ENCODE data around the gene TRABD2A.
A peak's percentile ranks its signal among the peaks of the same experiment; 100 is the strongest.

The TRABD2A gene

DNA sequence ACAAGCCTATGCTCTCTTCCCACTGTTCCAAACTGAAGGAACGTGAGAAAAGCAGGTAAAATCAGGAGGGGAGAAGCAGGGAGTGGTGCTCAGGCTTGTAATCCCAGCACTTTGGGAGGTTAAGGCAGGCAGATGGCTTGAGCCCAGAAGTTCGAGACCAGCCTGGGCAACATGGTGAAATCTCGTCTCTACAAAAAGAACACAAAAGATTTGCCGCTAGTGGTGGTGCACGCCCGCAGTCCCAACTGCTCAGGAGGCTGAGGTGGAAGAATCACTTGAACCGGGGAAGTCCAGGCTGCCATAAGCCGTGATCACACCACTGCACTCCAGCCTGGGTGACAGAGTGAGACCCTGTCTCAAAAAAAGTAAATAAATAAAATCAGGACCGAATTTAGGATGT, 23.3 kb upstream of the TRABD2A start:
- no peak for DNase-seq (ENCODE audit: low spot score)

DNA sequence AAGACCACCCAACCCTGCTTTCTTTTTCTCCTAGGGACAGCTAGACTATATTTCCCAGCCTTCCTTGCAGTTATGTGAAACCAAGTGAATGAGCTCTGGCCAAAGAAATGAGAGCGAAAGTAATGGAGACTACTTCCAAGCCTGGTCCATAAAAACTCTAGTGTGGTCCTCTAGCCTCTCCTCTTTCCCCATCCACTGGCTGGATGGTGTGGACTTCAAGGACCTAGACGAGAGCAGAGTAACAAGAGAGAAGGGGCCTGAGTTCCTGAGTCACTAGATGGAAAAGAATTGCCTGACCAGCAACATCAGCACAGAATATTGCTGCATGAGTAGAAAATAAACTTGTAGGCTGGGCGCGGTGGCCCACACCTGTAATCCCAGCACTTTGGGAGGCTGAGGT, 21.6 kb upstream of the TRABD2A start:
- DNase-seq (ENCODE audit: low spot score), result no peak

DNA sequence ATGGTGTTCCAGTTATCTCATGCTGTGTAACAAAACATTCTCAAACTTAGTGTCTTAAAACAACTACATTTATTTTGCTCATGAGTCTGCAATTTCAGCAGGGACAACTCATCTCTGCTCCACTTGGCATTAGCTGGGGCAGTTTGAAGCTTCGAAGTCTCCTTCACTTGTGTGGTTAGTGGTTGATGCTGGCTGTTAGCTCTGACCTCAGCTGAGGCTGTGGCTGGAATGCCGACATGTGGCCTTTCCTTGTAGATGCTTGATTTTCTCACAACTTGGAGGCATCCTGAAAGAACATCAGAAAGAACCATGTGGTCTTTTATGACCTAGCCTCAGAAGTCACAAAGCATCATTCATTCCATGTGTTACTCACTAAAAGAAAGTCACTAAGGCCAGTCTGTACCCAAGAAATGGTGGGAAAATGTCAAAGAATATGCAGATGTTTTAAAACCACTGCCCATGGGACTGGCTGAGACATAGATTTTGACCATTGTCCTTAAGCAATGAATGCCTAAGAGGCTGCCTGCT, 20.8 kb upstream of the TRABD2A start:
- DNase-seq (ENCODE audit: low spot score), result no peak

- no peak for DNase-seq (ENCODE audit: low spot score)
Observed at GRCh38 chr2:84900971-84901370, 20.1 kb upstream of the TRABD2A start.

DNA sequence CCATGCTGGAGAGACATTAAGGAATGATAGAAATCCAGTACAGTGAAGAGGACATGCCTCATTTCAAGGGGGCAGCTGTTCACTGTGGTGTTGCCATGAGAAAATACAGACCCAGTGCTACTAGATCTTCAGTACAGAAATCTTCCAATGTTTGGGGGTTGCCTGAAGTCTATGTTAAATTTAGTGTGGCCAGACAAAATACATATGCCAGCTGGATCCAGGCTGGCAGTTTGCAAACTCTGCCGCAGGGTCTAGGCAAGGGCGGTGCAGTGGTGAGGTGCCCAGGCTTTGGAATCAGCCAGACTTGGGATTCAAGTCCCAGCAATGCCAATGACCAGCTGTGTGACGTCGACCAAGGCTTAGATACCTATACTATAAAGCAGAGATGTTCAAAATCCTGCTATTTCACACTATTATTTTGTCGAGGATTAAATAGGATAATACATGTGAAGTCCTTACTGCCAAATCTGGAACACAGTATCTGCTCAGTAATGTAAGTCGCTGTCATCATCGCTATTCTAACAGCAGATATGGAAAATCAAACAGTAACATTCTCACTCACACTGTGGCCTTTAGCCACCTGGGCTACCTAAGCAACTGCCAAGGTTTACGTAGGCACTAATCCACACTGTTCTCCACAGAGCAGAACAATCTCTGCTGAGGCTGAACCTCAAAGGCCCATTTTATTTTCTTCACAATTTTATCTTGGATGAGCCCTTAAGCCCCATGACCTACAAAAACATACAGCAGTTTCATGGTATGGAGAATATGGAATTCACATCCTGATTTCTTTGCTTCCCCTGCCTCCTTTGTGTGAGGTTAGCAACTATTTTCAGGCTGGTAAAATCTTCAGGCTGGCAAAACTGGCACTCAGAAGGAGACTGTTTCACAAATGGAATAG, 18.7 kb upstream of the TRABD2A start:
- no peak for DNase-seq (ENCODE audit: low spot score)

GRCh38 chr2:84897773-84898172, 16.9 kb upstream of the TRABD2A start:
- DNase-seq (ENCODE audit: low spot score), result no peak

DNA sequence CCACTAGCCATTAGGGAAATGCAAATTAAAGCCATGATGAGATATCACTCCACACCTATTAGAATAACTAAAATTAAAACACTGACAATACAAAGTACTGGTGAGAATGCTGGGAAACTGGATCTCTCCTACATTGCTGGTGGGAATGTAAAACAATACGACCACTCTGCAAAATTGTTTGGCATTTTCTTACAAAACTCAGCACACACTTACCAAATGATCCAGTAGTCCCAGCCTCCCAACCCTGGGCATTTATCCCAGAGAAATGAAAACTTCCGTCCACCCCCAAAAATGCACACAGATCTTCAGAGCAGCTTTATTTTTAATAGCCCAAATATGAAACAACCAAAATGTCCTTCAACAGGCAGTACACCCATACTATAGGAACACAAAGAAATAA, 15.7 kb upstream of the TRABD2A start:
- DNase-seq (ENCODE audit: low spot score), result no peak

- DNase-seq (ENCODE audit: low spot score), result no peak
Observed at GRCh38 chr2:84894758-84895520, 14.1 kb upstream of the TRABD2A start.

- DNase-seq (ENCODE audit: low spot score), result no peak
Observed at GRCh38 chr2:84894131-84894586, 13.3 kb upstream of the TRABD2A start.

DNA sequence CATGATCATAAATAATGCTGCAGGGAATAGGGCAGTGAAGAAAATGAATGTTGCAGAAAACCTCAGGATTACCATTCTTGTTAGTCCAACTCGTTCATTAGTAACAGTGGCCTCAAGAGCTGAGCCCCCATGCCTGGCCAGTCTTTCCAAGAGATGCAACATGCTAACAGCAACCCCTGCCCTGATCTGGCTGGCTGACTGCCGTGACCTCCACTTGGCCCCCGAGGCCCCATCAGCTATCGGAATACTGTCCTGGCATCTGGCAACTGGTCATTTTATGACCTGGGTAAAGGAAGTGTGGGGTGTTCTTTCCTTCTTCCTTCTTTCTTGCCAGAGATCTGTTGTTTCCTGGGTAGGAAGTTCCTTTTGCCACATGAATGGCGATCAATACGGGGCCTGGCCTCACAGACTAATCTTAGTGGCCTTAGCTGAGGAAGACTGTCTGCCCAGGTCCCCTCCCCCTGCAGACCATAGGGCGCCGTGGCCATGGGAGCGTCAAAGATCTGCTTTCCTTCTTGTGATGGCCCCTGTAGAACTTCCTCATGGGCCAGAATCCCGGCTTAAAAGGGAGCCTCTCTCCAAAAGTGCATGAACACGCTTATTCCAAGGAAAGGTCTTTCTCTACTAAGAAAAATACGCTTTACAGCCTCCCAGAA, 10.6 kb upstream of the TRABD2A start:
- no peak for DNase-seq (ENCODE audit: low spot score)

DNA sequence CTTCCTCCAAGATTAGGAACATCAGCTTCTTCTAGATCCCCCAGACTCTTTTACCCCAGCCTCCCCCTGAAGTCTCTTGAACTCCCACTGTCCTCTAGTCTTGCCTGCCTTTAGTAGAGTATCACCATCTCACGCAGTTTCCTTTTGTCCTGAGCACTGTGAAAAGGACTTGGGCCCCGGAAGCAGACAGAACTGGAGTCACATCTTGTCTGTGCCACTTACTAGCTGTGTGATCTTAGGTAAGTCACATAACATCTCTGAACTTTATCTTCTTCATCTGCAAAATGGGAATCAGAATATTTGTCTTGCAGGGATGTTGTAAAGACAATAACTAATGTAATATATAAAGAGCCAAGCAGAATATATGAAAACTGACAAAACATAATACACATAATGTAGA, 8.4 kb upstream of the TRABD2A start:
- no peak for DNase-seq (ENCODE audit: low spot score)

DNA sequence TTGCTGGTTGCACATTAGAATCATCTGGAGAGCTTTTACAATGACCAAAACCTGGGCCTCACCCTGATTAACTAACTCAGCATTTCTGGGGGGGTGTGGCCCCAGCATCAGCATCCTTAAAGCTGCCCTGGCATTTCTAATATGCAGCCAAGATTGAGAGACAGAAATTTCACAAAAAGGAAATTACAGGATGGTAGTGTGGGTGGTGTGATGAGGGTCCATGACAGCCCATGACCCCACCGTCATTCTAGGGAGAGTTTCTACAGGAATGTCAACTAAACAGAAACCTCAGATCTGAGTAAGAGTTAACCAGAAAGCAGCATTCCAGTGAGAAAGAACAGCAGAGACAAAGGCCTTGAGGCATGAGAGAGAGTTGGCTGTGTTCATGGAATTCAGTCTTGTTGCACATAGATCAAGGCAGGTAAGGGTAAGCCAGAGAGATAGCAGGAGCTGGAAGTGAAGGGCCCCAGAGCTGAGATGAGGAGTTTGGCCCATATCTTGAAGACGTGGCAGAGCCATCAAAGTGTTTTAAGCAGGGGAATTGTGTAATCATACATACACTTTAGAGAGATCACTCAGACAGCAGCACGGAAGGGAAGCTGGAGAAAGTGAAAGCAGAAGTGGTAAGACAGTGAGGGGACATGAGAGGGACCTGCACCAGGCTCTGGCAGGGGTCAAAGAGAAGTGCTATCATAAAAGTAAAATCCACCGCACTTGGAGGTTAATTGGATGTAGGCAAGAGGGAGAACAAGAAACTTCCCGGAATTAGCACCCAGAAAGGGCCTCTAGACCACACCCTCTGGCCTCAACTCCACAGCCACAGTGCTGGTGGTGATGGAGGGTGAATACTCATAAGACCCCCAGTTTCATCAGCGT, 7.8 kb upstream of the TRABD2A start:
- peak; percentile 60 for DNase-seq (ENCODE audit: low spot score)

DNA sequence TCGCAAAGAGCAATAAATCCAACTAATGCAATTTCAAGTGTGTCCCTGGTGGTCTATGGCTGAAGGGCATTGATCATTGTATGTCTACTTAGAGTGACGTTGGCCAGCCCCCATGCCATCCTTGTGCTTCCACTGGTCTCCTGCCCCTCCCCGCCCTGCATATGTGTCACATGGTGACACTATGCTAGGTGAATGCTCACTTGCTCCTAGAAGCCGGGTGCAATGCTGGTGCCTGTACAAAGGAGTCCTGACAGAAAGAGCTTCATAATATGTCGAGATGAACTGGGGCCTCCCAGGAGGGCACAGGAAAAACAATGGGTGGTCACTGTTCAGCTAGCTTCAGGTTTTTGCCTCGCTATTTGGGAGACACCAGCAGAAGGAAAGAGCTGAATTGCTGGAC, 5.9 kb upstream of the TRABD2A start:
- no peak for DNase-seq (ENCODE audit: low spot score)

GRCh38 chr2:84885111-84885510, 4.2 kb upstream of the TRABD2A start:
- no peak for DNase-seq (ENCODE audit: low spot score)

DNA sequence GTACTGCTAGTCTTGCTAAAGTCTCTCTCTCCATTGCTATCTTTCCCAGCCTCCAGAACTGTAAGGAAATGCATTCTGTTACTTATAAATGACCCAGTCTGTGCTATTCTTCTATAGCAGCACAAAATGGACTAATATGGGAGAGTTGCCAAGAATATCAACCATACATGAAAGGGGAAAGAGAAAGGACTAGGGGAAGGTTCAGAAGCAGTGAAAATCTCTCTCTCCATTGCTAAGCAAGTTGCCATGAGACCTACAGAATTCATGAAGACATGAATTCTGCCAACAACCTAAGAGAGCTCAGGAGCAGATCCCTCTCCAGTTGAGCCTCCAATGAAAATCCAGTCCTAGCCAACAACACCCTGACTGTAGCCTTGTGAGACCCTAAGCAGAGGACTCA, 3.6 kb upstream of the TRABD2A start:
- no peak for DNase-seq (ENCODE audit: low spot score)

DNA sequence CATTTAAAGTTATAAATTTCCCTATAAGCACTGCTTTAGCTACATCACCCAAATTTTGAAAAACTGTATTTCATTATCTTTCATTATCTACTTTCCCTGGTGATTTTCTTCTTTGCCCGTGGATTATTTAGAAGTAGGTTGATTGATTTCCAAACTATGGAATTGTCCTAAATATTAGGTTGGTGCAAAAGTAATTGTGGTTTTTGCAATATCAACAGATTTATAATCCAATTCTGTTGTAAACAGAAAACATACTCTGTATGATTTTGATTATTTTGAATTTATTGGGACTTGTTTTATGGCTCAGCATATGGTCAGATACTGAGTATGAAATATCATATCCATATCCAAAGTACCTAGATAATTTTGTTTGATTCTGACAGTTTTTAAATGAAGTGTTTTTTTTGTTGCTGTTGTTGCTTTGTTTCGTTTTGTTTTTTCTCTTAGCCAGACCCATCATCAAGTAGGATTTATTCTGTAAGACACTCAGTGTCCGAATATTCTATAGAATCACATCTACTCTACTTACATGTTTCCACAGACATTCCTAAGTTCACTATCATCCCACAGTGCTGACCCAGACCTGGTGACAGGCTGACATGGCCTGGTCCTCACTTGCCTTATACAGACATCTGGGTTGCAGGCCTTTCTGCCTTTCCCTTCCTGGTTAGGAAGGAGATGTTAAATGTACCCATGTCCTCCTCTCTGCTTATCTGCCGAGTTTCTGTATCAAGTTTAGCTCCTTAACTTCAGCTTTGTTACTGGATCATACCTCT, 2.1 kb upstream of the TRABD2A start:
- no peak for DNase-seq (ENCODE audit: low spot score)

GRCh38 chr2:84882414-84882738, 1.5 kb upstream of the TRABD2A start:
- no peak for DNase-seq (ENCODE audit: low spot score)

DNA sequence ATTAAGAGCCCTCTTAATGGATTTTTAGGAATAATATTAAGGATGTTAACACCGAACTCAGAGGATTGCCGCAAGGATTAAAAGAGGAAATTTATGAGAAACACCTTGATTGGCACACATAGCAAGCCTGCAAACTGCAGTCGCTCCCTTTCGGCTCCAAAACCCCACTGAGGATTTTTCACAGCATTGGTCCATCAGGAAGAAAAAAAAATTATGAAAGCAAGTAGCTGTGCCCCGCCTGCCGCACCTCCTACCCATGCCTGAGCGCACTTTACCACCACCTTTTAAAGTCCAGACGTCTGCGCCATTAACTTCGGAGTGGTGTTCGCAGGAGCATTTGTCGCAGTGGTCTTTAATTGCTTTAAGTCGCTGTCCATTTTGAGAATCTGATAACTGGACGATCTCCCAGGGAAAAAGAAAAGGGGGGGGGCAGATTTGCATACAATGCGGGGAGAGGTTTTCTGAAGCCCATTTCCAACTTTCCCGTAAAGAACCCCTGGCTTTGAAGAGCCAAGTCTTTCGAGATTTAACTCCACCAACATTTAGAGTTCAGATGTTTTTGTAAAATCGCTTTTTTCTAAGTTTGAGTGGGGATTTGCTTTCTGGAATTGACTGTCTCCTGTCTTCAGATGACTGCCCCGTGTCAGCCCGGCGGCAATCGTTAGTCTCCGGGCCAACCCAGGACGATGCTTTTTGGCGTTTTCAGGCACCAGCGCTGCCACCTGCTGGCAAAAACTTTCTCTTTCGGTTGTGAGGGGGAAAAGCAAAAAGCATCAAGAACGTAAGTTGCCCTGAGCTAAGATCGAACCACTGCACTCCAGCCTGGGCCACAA, 913 bp upstream of the TRABD2A start:
- DNase-seq (ENCODE audit: low spot score), result peak; percentile 77

- no peak for DNase-seq (ENCODE audit: low spot score)
Observed at GRCh38 chr2:84880395-84880644, 564 bp downstream of the TRABD2A start.
